HAP-1 (cell line): ENCODE data around the gene CASTOR2.
"Not testable (repeated sequence)": the region's sequence is repeated elsewhere in the genome, so short reads cannot be mapped to it uniquely, and the experiment has no call there.

Experiments
- DNase-seq, 2 experiments: peaks; one replicate each; pipeline ENCODE4 v3.0.0-alpha.2; 2016 to 2020; ENCODE audit warnings: low spot score in 2 of 2
- H3K27me3 ChIP-seq: fragments of 250-450 bp; sonication (Bioruptor Pico); 2 replicates; pipeline ENCODE4 v1.5.1; 2020; ENCODE audit warnings: low read depth, mild to moderate bottlenecking, moderate library complexity
- H3K36me3 ChIP-seq: fragments of 250-450 bp; sonication (Bioruptor Pico); replicated peaks from 2 replicates; pipeline ENCODE4 v1.5.1; 2020; ENCODE audit warnings: mild to moderate bottlenecking
- H3K4me1 ChIP-seq: fragments of 250-450 bp; sonication (Bioruptor Pico); 2 replicates; pipeline ENCODE4 v1.5.1; 2020; ENCODE audit warnings: mild to moderate bottlenecking
- H3K4me3 ChIP-seq: fragments of 250-450 bp; sonication (Bioruptor Pico); 2 replicates; pipeline ENCODE4 v1.5.1; 2020; ENCODE audit warnings: mild to moderate bottlenecking, moderate library complexity
- H3K9me3 ChIP-seq: fragments of 250-450 bp; sonication (Bioruptor Pico); 2 replicates; pipeline ENCODE4 v1.5.1; 2020; ENCODE audit warnings: mild to moderate bottlenecking, moderate library complexity
- in situ Hi-C: fragments of 300-500 bp; cut with MboI; formaldehyde crosslinking; loops from 3 replicates; pipeline ENCODE4 v1.14.3; 2020; ENCODE audit warnings: low sequenced_read_pairs, inconsistent platforms, mixed read lengths

CASTOR2 gene

DNA sequence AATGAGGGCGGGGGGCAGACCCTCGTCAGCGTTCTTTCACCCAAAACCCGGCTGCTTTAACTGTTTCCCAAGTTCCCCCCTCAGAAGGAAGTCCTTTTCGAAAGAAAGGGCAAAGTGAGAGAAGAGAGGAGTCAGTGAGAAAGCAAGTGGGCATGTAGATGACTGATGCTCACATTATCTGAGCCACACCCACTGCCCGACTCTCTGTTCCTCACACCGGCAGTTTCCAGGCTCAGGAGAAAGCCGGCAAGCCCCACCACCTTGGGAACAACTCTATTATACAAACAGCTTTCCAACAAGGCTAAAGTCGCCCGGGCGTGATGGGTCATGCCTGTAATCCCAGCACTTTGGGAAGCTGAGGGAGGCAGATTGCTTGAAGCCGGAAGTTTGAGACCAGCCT is 86.0 kb downstream of the CASTOR2 start:
- in situ Hi-C loops = loop anchor here (25.0 kb wide), 1 partner anchor 712 kb away; the partner anchor contains the start of gene CCL26
- no peaks in the 10 kb centered on the region for H3K27me3 ChIP-seq
- no peak overlapping the region for H3K4me3 ChIP-seq
- H3K4me1 ChIP-seq = no peaks in the 10 kb centered on the region
- no peaks in the 10 kb centered on the region for H3K9me3 ChIP-seq
- peaks cover 35% of the 10 kb centered on the region for H3K36me3 ChIP-seq
- DNase-seq = no peak

GRCh38 chr7:75054744-75055143 is 90.2 kb downstream of the CASTOR2 start:
- Histone ChIP-seq H3K9me3 (no peaks in the 10 kb centered on the region), H3K4me3 (no peak overlapping the region), H3K27me3 (no peaks in the 10 kb centered on the region), H3K4me1 (no peaks in the 10 kb centered on the region), H3K36me3 (peaks cover 66% of the 10 kb centered on the region)
- in situ Hi-C loops = loop anchor here (25.0 kb wide), 1 partner anchor 708 kb away; the partner anchor contains the start of gene CCL26
- no peak for DNase-seq

- Histone ChIP-seq H3K9me3 (no peaks in the 10 kb centered on the region), H3K4me1 (no peaks in the 10 kb centered on the region), H3K36me3 (peaks cover 70% of the 10 kb centered on the region), H3K27me3 (no peaks in the 10 kb centered on the region), H3K4me3 (no peak overlapping the region)
- in situ Hi-C loops = loop anchor here (25.0 kb wide), 1 partner anchor 707 kb away; the partner anchor contains the start of gene CCL26
- no peak for DNase-seq
Measured at GRCh38 chr7:75055155-75055554, 90.7 kb downstream of the CASTOR2 start.

DNA sequence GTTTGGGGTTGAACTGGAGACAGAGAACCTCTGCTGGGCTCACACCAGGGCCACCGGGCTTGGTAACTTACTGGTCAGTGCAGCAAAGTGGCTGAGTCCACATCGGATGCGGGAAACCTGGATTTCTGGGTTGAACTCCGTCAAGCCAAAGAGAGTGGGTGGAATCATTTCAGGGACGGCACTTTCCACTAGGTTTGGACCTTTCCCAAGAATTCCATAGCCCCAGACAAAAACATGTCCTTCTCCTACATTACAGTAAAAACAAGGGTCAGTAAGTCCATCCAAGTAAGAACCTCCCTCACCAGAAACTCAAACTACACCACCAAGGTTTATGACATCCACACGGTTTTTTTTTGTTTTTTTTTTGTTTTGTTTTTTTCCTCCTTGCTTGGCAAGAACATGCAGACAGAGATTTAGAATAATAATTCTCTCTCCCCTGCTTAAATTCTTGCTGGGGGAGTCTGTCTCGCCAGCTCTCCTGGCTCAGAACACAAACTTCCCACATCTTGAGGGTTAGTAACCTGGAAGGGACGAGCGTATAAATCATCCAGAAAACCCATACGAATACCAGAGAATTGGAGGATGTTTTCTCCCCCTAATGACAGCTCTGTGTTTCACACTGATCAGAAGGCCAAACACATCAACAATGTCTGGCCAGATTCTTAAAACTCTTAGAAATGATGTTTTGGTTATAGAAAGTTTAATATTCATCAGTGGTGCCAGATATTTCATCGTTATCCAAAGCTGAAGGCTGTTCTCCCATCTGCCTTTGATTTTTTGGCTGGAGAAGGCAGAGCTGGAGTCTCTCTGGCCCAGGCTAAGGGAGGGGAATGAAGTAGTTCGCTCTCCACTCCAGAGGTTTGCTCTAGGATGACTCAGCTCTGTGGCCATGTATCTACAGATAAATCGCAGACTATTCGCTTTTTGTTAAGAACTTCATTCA is 91.6 kb downstream of the CASTOR2 start:
- Histone ChIP-seq H3K9me3 (no peaks in the 10 kb centered on the region), H3K4me1 (no peaks in the 10 kb centered on the region), H3K36me3 (peaks cover 79% of the 10 kb centered on the region), H3K27me3 (no peaks in the 10 kb centered on the region), H3K4me3 (no peak overlapping the region)
- DNase-seq = no peak
- in situ Hi-C loops = loop anchor here (25.0 kb wide), 1 partner anchor 706 kb away; the partner anchor contains the start of gene CCL26

DNA sequence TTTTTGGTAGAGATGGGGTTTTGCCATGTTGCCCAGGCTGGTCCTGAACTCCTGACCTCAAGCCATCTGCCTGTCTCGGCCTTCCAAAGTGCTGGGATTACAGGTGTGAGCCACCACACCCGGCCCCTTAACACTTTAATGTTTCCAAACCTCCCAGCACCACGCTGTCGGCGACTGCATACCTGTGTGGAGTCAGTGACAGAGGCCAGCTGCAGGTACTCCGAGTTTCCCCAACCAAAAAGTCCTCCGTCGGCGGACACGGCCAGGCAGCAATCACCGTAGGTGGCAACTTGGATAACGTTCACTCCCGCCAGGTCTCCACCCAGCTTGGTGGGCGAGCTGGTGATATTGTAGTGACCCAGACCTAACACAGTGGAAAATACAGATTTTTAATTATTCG is 93.9 kb downstream of the CASTOR2 start:
- in situ Hi-C loops = loop anchor here (25.0 kb wide), 1 partner anchor 704 kb away; the partner anchor contains the start of gene CCL26
- Histone ChIP-seq H3K36me3 (peaks cover 86% of the 10 kb centered on the region), H3K9me3 (no peaks in the 10 kb centered on the region), H3K4me3 (no peak overlapping the region), H3K4me1 (no peaks in the 10 kb centered on the region), H3K27me3 (no peaks in the 10 kb centered on the region)
- no peak for DNase-seq

- no peaks in the 10 kb centered on the region for H3K9me3 ChIP-seq
- in situ Hi-C loops = loop anchor here (25.0 kb wide), 1 partner anchor 698 kb away; the partner anchor contains the start of gene CCL26
- H3K4me1 ChIP-seq = no peaks in the 10 kb centered on the region
- H3K27me3 ChIP-seq = no peaks in the 10 kb centered on the region
- H3K4me3 ChIP-seq = no peak overlapping the region
- H3K36me3 ChIP-seq = peaks cover 71% of the 10 kb centered on the region
- DNase-seq = no peak
Measured at GRCh38 chr7:75064291-75064690, 99.8 kb downstream of the CASTOR2 start.

GRCh38 chr7:75064801-75065200 is 100.3 kb downstream of the CASTOR2 start:
- no peak for DNase-seq
- in situ Hi-C loops = loop anchor here (5.0 to 25.0 kb wide), 2 partner anchors 372 to 698 kb away; partner anchors contain the start of gene CCL26
- Histone ChIP-seq H3K4me3 (no peak overlapping the region), H3K9me3 (no peaks in the 10 kb centered on the region), H3K36me3 (peaks cover 71% of the 10 kb centered on the region), H3K27me3 (no peaks in the 10 kb centered on the region), H3K4me1 (no peaks in the 10 kb centered on the region)

- Histone ChIP-seq H3K27me3 (no peaks in the 10 kb centered on the region), H3K36me3 (peaks cover 63% of the 10 kb centered on the region), H3K9me3 (no peaks in the 10 kb centered on the region), H3K4me1 (no peaks in the 10 kb centered on the region), H3K4me3 (no peak overlapping the region)
- no peak for DNase-seq
- in situ Hi-C loops = loop anchor here (5.0 to 25.0 kb wide), 2 partner anchors 371 to 696 kb away; partner anchors contain the start of gene CCL26
Measured at GRCh38 chr7:75066521-75066920, 102.0 kb downstream of the CASTOR2 start.

DNA sequence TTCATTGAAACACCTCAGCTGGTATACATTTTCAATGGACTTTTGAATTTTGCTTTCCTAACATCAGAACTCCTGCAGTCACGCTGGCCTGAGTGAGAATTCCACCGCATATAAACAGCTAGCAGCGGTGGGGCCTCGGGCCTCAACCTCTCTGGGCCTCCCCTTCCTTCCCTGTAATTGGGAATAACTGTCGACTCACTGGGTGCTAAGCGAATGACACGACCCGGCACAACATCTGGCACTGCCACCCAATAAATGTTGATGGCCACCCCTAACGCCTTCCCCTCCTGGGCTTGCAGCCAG is 108.4 kb downstream of the CASTOR2 start:
- in situ Hi-C loops = loop anchor here (25.0 kb wide), 1 partner anchor 689 kb away; the partner anchor contains the start of gene CCL26
- Histone ChIP-seq H3K4me1 (peaks cover 8% of the 10 kb centered on the region), H3K27me3 (no peaks in the 10 kb centered on the region), H3K4me3 (peak overlapping the region; percentile 62), H3K9me3 (no peaks in the 10 kb centered on the region), H3K36me3 (peaks cover 22% of the 10 kb centered on the region)
- DNase-seq = no peak

DNA sequence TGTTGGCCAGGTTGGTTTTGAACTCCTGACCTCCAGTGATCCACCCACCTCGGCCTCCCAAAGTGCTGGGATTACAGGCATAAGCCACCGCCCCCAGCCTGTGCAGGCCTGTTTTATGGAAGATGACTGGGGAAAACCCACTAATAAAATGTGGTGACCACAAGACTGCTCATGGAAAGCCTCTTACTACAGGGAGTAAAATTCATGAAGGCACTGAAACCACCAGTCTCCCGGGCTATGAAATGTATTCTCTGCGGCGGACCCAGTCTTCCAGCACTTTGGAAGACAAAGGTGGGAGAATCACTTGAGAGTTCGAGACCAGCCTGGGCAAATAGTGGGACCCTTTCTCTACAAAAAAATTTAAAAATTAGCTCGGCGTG is 109.7 kb downstream of the CASTOR2 start:
- not testable (repeated sequence) for H3K9me3 ChIP-seq, H3K4me1 ChIP-seq, H3K27me3 ChIP-seq, DNase-seq
- Histone ChIP-seq H3K36me3 (peaks cover 14% of the 10 kb centered on the region), H3K4me3 (peak overlapping the region; percentile 62)
- in situ Hi-C loops = loop anchor here (25.0 kb wide), 1 partner anchor 688 kb away; the partner anchor contains the start of gene CCL26
